Stomach (tissue), 4 donors: ENCODE data around the gene MAP3K1.

Experiments
- POLR2A ChIP-seq, 4 donors: fragments of 450-650 bp; IDR thresholded peaks; one replicate each; pipeline ENCODE4 v1.6.1; 2016; ENCODE audit warnings: antibody characterized with exemption in 4 of 4, control low read depth in 2 of 4, mild to moderate bottlenecking in 1 of 4, moderate library complexity in 1 of 4
- POLR2AphosphoS5 ChIP-seq, 3 donors: sonication (generic); formaldehyde crosslinking; IDR thresholded peaks; one replicate each; pipeline ENCODE4 v1.6.1; 2016; ENCODE audit warnings: antibody characterized with exemption in 3 of 3
- TF ChIP-seq, protein P1 (sequence below), 7 experiments: fragments of 450-650 bp in 4 of 7; fragments of 200-600 bp in 3 of 7; sonication (generic) in 3 of 7; IDR thresholded peaks; one replicate each; pipeline ENCODE4 v1.5.1; 2016 to 2019; ENCODE audit warnings: antibody characterized with exemption in 7 of 7, control low read depth in 2 of 7, mild to moderate bottlenecking in 1 of 7

DNA sequence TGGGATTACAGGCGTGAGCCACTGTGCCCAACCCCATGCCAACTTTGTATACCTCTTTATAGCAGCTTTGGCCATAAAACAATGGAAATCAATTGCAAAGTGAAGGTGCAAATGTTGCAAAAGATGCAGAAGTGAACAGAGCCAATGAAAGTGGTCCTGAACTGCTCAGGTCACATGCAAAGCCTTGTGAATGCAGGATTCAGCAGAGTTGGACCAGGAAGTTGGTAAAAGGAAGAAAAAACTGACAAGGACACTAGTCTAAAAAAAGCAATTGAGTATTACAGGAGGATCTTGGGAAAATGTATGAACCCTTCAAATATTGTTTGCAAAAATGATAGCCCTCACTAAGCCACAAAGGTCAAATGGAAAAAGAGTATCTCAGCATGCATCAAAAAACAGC lies 4.5 kb upstream of the MAP3K1 start:
- TF ChIP-seq, protein P1, sequence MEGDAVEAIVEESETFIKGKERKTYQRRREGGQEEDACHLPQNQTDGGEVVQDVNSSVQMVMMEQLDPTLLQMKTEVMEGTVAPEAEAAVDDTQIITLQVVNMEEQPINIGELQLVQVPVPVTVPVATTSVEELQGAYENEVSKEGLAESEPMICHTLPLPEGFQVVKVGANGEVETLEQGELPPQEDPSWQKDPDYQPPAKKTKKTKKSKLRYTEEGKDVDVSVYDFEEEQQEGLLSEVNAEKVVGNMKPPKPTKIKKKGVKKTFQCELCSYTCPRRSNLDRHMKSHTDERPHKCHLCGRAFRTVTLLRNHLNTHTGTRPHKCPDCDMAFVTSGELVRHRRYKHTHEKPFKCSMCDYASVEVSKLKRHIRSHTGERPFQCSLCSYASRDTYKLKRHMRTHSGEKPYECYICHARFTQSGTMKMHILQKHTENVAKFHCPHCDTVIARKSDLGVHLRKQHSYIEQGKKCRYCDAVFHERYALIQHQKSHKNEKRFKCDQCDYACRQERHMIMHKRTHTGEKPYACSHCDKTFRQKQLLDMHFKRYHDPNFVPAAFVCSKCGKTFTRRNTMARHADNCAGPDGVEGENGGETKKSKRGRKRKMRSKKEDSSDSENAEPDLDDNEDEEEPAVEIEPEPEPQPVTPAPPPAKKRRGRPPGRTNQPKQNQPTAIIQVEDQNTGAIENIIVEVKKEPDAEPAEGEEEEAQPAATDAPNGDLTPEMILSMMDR (IDR thresholded peaks at IDR 0.05), result no peak
- TF ChIP-seq POLR2AphosphoS5 (IDR thresholded peaks at IDR 0.05), result no peak
- no peak for TF ChIP-seq POLR2A (IDR thresholded peaks at IDR 0.05)
